K562 (cell line): ENCODE measurements around the gene SLC39A13. TPM values are rescaled to one million over a fixed set of nuclear protein-coding genes. Genes with fewer than 3 reads are reported as not detected.

ENCODE experiments used
- MEIS2 ChIP-seq: fragments of 450-650 bp; IDR thresholded peaks from 2 replicates; pipeline ENCODE4 v1.6.1; 2014; ENCODE audit warnings: mild to moderate bottlenecking; ENCODE audit not compliant: partially characterized antibody
- POLR2G ChIP-seq: fragments of 200-400 bp; formaldehyde crosslinking; IDR thresholded peaks from 2 replicates; pipeline ENCODE4 v1.6.1; 2017; ENCODE audit warnings: low read depth, mild to moderate bottlenecking, antibody characterized with exemption, low read length, moderate library complexity
- RBFOX2 ChIP-seq: fragments of 200-400 bp; formaldehyde crosslinking; IDR thresholded peaks from 2 replicates; pipeline ENCODE4 v1.6.1; 2017; ENCODE audit warnings: low read depth, mild to moderate bottlenecking, low read length, moderate library complexity
- SETDB1 ChIP-seq: IDR thresholded peaks from one replicate; pipeline ENCODE4 v1.6.1; 2012; ENCODE audit warnings: low read length, control low read depth, inconsistent platforms
- SMAD4 ChIP-seq: fragments of 250-450 bp; sonication (Bioruptor Pico); conservative IDR thresholded peaks from 2 replicates; pipeline ENCODE4 v1.8.0; 2021; ENCODE audit warnings: inconsistent platforms, mild to moderate bottlenecking, moderate library complexity
- SOX6 ChIP-seq: fragments of 450-650 bp; IDR thresholded peaks from 2 replicates; pipeline ENCODE4 v1.6.1; 2014; ENCODE audit warnings: mild to moderate bottlenecking
- TBL1XR1 ChIP-seq, 2 experiments: IDR thresholded peaks; 2 replicates each; pipeline ENCODE4 v1.6.1; 2012; ENCODE audit warnings: improper control_type of control experiment in 2 of 2, low read length in 2 of 2, mild to moderate bottlenecking in 1 of 2
- ZNF253 ChIP-seq: fragments of 250-450 bp; sonication (Bioruptor Pico); conservative IDR thresholded peaks from 2 replicates; pipeline ENCODE4 v1.6.1; 2021; ENCODE audit warnings: mild to moderate bottlenecking
- polyA plus RNA-seq, 8 experiments: library from polyadenylated mRNA; depleted of rRNA in 4 of 8; stranded (reverse) in 5 of 8; unstranded in 3 of 8; fragments of >200 nt; fragmentation: Nextera tagmentation in 2 of 8; fragmentation: Illumina TruSeq in 1 of 8; extraction: Ambion mirVana in 2 of 8; extraction: Trizol in 1 of 8; gene quantifications; 2 replicates each; pipeline versions ENCODE4 v1.2.1 to v1.2.3, GENCODE V29; 2011 to 2014; ENCODE audit warnings: inconsistent platforms in 1 of 8, missing spikeins in 1 of 8
- total RNA-seq, 7 experiments: library from RNA; depleted of rRNA in 6 of 7; stranded (reverse); fragments of >200 nt in 6 of 7; fragmentation: Illumina TruSeq in 2 of 7; extraction: Trizol in 2 of 7; gene quantifications; 2 replicates each; pipeline versions ENCODE4 v1.2.1 to v1.2.3, GENCODE V29; 2011 to 2021; ENCODE audit warnings: low replicate concordance in 1 of 7
- TF ChIP-seq, protein P1 (sequence below): fragments of 250-450 bp; sonication (Bioruptor Pico); IDR thresholded peaks from 2 replicates; pipeline ENCODE4 v1.4.0; 2020; ENCODE audit warnings: borderline replicate concordance
- TF ChIP-seq, protein P2 (sequence below): fragments of 150-350 bp; conservative IDR thresholded peaks from 2 replicates; pipeline ENCODE4 v1.6.1; 2014; ENCODE audit warnings: low read length
- TF ChIP-seq, protein P3 (sequence below): fragments of 450-650 bp; IDR thresholded peaks from 2 replicates; pipeline ENCODE4 v1.6.1; 2017; ENCODE audit warnings: mild to moderate bottlenecking, moderate library complexity
- TF ChIP-seq, protein P4 (sequence below): IDR thresholded peaks from 2 replicates; pipeline ENCODE4 v1.6.1; 2011; ENCODE audit warnings: borderline replicate concordance, low read depth, mild to moderate bottlenecking, moderate library complexity, low read length; ENCODE audit not compliant: insufficient read depth, poor library complexity, severe bottlenecking

Gene SLC39A13
- total and polyA plus RNA-seq, 9 of the 15 experiments (the other 6 are each of a cell fraction or from before 2014, with no cell fraction given): 0.17 to 15.9 (median 3.2) TPM

DNA sequence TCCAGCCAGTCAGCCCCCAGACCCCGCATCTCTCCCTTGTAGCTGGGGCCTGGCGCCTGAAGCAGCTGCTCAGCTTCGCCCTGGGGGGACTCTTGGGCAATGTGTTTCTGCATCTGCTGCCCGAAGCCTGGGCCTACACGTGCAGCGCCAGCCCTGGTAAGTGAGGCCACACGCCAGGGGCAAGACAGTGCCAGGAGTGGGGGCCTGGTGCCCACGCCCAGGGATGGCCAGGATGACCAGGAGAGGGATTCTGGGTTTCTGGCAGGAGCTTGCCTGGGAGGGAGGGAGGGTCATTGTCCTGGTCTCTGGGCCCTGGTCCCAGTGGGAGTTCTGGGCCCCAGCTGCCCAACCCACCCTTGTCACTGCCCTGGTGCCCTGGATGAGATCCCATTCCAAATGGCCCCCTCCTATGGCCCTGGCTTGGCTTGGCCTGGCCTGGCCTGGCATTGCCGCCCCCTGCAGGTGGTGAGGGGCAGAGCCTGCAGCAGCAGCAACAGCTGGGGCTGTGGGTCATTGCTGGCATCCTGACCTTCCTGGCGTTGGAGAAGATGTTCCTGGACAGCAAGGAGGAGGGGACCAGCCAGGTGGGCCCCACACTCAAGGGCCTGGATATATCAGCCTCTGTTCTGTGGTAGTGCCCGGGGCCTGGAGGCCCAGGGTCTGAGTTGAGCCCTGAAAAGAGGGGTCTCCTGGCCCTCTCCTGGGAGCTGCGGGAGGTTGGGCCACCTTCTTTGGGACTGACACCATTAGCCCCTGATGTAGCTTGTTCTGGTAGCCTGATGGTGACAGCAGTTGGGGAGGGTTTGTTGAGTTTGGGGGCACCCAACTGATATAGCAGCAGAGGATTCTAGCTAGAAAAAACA, 3.7 kb downstream of the SLC39A13 start (continued):
- TF ChIP-seq, protein P1, sequence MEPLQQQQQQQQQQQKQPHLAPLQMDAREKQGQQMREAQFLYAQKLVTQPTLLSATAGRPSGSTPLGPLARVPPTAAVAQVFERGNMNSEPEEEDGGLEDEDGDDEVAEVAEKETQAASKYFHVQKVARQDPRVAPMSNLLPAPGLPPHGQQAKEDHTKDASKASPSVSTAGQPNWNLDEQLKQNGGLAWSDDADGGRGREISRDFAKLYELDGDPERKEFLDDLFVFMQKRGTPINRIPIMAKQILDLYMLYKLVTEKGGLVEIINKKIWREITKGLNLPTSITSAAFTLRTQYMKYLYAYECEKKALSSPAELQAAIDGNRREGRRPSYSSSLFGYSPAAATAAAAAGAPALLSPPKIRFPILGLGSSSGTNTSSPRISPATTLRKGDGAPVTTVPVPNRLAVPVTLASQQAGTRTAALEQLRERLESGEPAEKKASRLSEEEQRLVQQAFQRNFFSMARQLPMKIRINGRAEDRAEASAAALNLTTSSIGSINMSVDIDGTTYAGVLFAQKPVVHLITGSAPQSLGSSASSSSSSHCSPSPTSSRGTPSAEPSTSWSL: no peak
- TF ChIP-seq SOX6 (no peak), MEIS2 (no peak), TBL1XR1 (IDR thresholded peaks at IDR 0.05; ENCODE audit: low read length in 2 of 2) (no peak), RBFOX2 (peak; percentile 41; the same call in 1 of the 2 replicates), ZNF253 (CRISPR knock-in tag) (no peak), SMAD4 (CRISPR knock-in tag) (no peak), SETDB1 (no peak), POLR2G (peak; percentile 38; the same call in 1 of the 2 replicates)
- TF ChIP-seq, protein P2, sequence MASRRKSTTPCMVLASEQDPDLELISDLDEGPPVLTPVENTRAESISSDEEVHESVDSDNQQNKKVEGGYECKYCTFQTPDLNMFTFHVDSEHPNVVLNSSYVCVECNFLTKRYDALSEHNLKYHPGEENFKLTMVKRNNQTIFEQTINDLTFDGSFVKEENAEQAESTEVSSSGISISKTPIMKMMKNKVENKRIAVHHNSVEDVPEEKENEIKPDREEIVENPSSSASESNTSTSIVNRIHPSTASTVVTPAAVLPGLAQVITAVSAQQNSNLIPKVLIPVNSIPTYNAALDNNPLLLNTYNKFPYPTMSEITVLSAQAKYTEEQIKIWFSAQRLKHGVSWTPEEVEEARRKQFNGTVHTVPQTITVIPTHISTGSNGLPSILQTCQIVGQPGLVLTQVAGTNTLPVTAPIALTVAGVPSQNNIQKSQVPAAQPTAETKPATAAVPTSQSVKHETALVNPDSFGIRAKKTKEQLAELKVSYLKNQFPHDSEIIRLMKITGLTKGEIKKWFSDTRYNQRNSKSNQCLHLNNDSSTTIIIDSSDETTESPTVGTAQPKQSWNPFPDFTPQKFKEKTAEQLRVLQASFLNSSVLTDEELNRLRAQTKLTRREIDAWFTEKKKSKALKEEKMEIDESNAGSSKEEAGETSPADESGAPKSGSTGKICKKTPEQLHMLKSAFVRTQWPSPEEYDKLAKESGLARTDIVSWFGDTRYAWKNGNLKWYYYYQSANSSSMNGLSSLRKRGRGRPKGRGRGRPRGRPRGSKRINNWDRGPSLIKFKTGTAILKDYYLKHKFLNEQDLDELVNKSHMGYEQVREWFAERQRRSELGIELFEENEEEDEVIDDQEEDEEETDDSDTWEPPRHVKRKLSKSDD: no peak
- TF ChIP-seq, protein P3, sequence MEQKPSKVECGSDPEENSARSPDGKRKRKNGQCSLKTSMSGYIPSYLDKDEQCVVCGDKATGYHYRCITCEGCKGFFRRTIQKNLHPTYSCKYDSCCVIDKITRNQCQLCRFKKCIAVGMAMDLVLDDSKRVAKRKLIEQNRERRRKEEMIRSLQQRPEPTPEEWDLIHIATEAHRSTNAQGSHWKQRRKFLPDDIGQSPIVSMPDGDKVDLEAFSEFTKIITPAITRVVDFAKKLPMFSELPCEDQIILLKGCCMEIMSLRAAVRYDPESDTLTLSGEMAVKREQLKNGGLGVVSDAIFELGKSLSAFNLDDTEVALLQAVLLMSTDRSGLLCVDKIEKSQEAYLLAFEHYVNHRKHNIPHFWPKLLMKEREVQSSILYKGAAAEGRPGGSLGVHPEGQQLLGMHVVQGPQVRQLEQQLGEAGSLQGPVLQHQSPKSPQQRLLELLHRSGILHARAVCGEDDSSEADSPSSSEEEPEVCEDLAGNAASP: no peak
- TF ChIP-seq, protein P4, sequence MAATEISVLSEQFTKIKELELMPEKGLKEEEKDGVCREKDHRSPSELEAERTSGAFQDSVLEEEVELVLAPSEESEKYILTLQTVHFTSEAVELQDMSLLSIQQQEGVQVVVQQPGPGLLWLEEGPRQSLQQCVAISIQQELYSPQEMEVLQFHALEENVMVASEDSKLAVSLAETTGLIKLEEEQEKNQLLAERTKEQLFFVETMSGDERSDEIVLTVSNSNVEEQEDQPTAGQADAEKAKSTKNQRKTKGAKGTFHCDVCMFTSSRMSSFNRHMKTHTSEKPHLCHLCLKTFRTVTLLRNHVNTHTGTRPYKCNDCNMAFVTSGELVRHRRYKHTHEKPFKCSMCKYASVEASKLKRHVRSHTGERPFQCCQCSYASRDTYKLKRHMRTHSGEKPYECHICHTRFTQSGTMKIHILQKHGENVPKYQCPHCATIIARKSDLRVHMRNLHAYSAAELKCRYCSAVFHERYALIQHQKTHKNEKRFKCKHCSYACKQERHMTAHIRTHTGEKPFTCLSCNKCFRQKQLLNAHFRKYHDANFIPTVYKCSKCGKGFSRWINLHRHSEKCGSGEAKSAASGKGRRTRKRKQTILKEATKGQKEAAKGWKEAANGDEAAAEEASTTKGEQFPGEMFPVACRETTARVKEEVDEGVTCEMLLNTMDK: peak; percentile 72
